Stimulated activated naive CD8-positive, alpha-beta T cell treated with anti-CD3 and anti-CD28 coated beads, Interleukin-15, Interleukin-2, amounts not matched to agents 100 ng/mL and 50 ng/mL, for 24 hours (primary cell): ENCODE results near the gene RNF31.

ENCODE experiments used
- H3K27ac Mint-ChIP-seq: one replicate; pipeline ENCODE4 v1.8.0; 2021; ENCODE audit warnings: mild to moderate bottlenecking, mixed read lengths
- H3K27me3 Mint-ChIP-seq: one replicate; pipeline ENCODE4 v1.8.0; 2021; ENCODE audit warnings: mixed read lengths
- H3K36me3 Mint-ChIP-seq: one replicate; pipeline ENCODE4 v1.8.0; 2021; ENCODE audit warnings: low read depth, mixed read lengths
- H3K4me1 Mint-ChIP-seq: one replicate; pipeline ENCODE4 v1.8.0; 2021; ENCODE audit warnings: low read depth, mixed read lengths
- H3K4me3 Mint-ChIP-seq: one replicate; pipeline ENCODE4 v1.8.0; 2021; ENCODE audit warnings: mild to moderate bottlenecking, mixed read lengths
- H3K9me3 Mint-ChIP-seq: one replicate; pipeline ENCODE4 v1.8.0; 2021; ENCODE audit warnings: mixed read lengths

RNF31 gene

GRCh38 chr14:24130380-24130716 lies 16.9 kb upstream of the RNF31 start, which contains the start of gene FITM1:
TSS of gene FITM1 (plus strand) at chr14:24130659. CDS start at chr14:24131564, 905 bp downstream.
- Mint-ChIP-seq H3K36me3 (no peaks in the 10 kb centered on the region), H3K4me3 (no peak within 1 kb of the TSS), H3K27me3 (no peaks in the 10 kb centered on the region), H3K27ac (peak within 1 kb of the TSS; percentile 33), H3K9me3 (no peaks in the 10 kb centered on the region), H3K4me1 (peaks cover 22% of the 10 kb centered on the region)

DNA sequence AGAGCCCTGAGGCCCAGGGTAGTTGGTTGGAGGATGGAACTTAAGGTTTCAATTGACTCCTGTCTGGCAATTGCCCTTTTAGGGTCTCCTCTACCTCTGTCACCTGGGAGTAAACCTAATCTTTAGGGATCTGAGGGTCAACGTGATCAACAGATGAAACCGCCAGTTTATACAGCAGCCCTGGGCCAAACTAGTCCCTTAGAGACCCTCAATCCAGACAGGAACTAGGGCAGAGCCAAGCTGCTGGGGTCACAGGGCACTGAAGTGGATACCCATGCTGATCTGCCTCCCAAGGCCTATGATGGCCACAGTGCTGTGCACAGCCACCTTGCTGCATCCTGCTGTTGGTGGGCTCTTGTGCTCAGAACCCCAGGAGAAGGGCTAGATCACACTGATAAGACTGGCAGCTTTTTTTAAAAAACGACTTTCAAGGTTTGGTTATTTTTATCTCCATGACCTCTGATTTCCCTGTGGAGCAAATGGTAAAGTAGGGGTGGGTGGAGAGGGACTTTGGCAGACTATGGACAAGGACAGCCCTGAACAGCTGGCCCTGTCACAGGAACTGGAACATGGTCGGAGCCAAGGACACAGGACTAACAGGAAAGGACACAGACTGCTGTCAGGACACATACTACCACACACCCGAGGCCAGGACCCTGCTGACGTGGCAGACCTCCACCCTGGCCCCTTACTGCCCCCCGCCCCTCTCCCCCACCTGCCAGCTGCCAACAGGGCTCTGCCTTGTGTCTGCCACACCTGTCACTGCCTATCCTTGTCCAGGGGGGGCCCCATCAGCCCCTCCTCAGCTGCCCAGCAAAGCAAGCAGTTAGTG lies 16.4 kb upstream of the RNF31 start:
- Mint-ChIP-seq H3K4me3 (no peak overlapping the region), H3K27ac (peak overlapping the region; percentile 33), H3K9me3 (no peaks in the 10 kb centered on the region)

DNA sequence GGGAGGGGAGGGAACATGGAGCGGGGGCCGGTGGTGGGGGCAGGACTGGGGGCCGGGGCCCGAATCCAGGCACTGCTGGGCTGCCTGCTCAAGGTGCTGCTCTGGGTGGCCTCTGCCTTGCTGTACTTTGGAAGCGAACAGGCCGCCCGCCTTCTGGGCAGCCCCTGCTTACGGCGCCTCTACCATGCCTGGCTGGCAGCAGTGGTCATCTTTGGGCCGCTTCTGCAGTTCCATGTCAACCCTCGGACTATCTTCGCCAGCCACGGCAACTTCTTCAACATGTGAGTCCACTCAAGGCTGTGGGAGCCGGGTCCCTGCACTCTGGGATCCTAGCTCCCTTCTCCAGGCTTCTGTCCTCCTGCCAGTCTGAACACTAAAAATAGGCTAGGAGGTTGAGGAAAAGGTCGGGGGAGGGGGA lies 15.7 kb upstream of the RNF31 start:
- Mint-ChIP-seq H3K4me3 (no peak overlapping the region), H3K27ac (peak overlapping the region; percentile 81), H3K9me3 (no peaks in the 10 kb centered on the region), H3K4me1 (peaks cover 27% of the 10 kb centered on the region), H3K36me3 (peaks cover under 1% of the 10 kb centered on the region), H3K27me3 (no peaks in the 10 kb centered on the region)

More for the DNA sequence above, 16.4 kb upstream of the RNF31 start:
- H3K36me3 Mint-ChIP-seq = no peaks in the 10 kb centered on the region
- H3K27me3 Mint-ChIP-seq = no peaks in the 10 kb centered on the region
- peaks cover 25% of the 10 kb centered on the region for H3K4me1 Mint-ChIP-seq

GRCh38 chr14:24132061-24132685 lies 15.1 kb upstream of the RNF31 start:
- Mint-ChIP-seq H3K4me1 (peaks cover 33% of the 10 kb centered on the region), H3K4me3 (no peak overlapping the region), H3K36me3 (peaks cover 7% of the 10 kb centered on the region), H3K9me3 (no peaks in the 10 kb centered on the region), H3K27me3 (no peaks in the 10 kb centered on the region), H3K27ac (peak overlapping the region; percentile 82)

DNA sequence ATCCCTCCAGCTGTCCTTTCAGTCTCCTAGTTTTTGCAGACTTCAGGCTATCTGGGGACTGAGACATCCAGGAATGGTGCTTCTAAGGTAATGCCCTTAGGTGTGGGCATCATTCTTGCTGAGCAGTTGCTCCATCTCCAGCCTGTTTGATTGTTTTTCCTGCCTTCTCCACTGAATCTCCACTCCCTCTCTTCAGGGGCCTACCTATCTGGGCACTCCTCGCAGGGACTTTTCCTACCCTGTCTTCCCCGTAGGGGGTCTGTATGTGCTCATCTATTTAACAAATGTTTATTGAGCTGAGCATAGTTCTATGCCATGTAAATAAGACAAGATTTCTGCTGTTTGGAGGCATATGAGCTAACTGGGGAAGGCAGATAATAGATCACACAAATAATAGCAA lies 14.3 kb upstream of the RNF31 start:
- Mint-ChIP-seq H3K27ac (peak overlapping the region; percentile 82), H3K4me1 (peaks cover 39% of the 10 kb centered on the region), H3K36me3 (peaks cover 15% of the 10 kb centered on the region), H3K27me3 (no peaks in the 10 kb centered on the region), H3K9me3 (no peaks in the 10 kb centered on the region), H3K4me3 (no peak overlapping the region)

GRCh38 chr14:24133735-24134134 lies 13.6 kb upstream of the RNF31 start:
- H3K27ac Mint-ChIP-seq = no peak overlapping the region

GRCh38 chr14:24135584-24135833 lies 11.8 kb upstream of the RNF31 start:
- no peaks in the 10 kb centered on the region for H3K27me3 Mint-ChIP-seq
- no peaks in the 10 kb centered on the region for H3K9me3 Mint-ChIP-seq
- H3K4me1 Mint-ChIP-seq = peaks cover 59% of the 10 kb centered on the region
- H3K4me3 Mint-ChIP-seq = peak overlapping the region; percentile 95
- peak overlapping the region; percentile 80 for H3K27ac Mint-ChIP-seq
- peaks cover 38% of the 10 kb centered on the region for H3K36me3 Mint-ChIP-seq

More at GRCh38 chr14:24133735-24134134, 13.6 kb upstream of the RNF31 start:
- Mint-ChIP-seq H3K9me3 (no peaks in the 10 kb centered on the region), H3K27me3 (no peaks in the 10 kb centered on the region), H3K4me3 (no peak overlapping the region), H3K36me3 (peaks cover 23% of the 10 kb centered on the region), H3K4me1 (peaks cover 46% of the 10 kb centered on the region)

GRCh38 chr14:24135834-24136683 lies 11.2 kb upstream of the RNF31 start, which contains the start of gene PSME1:
TSS of gene PSME1 (plus strand) at chr14:24136194. CDS start at chr14:24136263, 69 bp downstream.
- peaks cover 59% of the 10 kb centered on the region for H3K4me1 Mint-ChIP-seq
- peaks cover 43% of the 10 kb centered on the region for H3K36me3 Mint-ChIP-seq
- H3K4me3 Mint-ChIP-seq = peak within 1 kb of the TSS; percentile 95
- peak within 1 kb of the TSS; percentile 96 for H3K27ac Mint-ChIP-seq
- H3K27me3 Mint-ChIP-seq = no peaks in the 10 kb centered on the region
- no peaks in the 10 kb centered on the region for H3K9me3 Mint-ChIP-seq

DNA sequence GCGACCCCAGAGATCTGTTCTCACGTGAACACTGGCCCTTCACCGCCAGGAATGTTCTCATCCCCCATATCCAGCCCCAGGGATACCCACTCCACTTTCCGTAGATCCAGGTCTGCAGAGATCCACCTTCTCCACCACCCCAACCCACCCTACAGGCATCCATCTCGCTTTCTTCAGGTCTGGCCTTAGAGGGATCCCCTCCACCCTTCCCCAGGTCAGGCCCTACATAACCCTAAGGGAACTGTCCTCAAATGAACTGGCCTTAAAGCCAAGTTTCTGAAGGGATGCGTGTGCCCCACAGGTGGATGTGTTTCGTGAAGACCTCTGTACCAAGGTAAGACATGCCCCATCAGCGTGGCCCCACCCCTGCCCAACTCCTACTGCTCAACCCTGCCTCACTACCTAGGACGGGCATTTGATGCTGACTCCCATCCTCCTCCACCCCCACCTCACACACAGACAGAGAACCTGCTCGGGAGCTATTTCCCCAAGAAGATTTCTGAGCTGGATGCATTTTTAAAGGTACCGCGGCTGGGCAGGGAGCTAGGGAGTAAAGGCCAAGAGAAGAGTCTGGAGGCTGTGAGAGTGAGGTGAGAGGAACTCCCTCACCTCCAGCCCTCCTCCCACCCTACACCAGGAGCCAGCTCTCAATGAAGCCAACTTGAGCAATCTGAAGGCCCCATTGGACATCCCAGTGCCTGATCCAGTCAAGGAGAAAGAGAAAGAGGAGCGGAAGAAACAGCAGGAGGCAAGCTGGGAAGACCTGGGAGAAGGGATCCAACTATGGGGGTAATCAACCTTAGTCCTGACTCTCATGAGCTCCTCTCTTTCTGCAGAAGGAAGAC lies 10.4 kb upstream of the RNF31 start:
- H3K4me3 Mint-ChIP-seq = peak overlapping the region; percentile 95
- H3K27ac Mint-ChIP-seq = peak overlapping the region; percentile 96
- peaks cover 60% of the 10 kb centered on the region for H3K4me1 Mint-ChIP-seq
- H3K27me3 Mint-ChIP-seq = no peaks in the 10 kb centered on the region
- peaks cover 44% of the 10 kb centered on the region for H3K36me3 Mint-ChIP-seq
- H3K9me3 Mint-ChIP-seq = no peaks in the 10 kb centered on the region

GRCh38 chr14:24137529-24138395 lies 9.5 kb upstream of the RNF31 start:
- Mint-ChIP-seq H3K4me1 (peaks cover 58% of the 10 kb centered on the region), H3K27ac (peak overlapping the region; percentile 96), H3K4me3 (peak overlapping the region; percentile 95), H3K9me3 (no peaks in the 10 kb centered on the region), H3K36me3 (peaks cover 48% of the 10 kb centered on the region), H3K27me3 (no peaks in the 10 kb centered on the region)

DNA sequence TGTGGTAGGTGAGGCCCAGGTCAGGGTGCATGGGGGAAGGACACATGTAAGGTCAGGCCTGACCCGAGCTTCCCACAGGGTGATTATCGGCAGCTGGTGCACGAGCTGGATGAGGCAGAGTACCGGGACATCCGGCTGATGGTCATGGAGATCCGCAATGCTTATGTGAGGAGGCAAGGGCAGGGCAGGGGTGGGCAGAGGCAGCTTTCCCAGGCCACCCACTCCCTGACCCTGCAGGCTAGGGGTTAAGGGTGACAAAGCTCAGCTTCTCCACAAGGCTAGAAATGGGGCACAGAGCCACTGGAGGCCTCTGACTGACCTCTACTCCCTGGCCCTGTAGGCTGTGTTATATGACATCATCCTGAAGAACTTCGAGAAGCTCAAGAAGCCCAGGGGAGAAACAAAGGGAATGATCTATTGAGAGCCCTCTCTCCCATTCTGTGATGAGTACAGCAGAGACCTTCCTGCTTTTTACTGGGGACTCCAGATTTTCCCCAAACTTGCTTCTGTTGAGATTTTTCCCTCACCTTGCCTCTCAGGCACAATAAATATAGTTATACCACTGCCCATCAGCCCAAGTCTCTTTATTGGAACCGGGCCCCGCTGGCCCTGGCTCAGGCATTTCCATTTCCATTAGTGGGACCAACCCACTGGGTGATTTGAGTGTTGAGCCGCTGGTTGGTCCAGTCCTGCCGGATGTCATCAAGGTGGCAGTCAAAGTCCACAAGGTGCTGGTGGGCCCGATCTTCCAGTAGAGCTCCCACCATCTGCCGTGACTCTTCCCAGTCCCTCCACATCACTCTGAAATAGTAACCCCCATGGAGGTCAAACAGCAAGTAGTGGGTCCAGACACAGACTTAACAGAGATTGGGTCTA lies 8.7 kb upstream of the RNF31 start:
- Mint-ChIP-seq H3K27ac (peak overlapping the region; percentile 72), H3K27me3 (no peaks in the 10 kb centered on the region), H3K9me3 (no peaks in the 10 kb centered on the region), H3K4me3 (peak overlapping the region; percentile 98), H3K4me1 (peaks cover 62% of the 10 kb centered on the region), H3K36me3 (peaks cover 57% of the 10 kb centered on the region)

GRCh38 chr14:24139272-24139934 lies 7.9 kb upstream of the RNF31 start:
- peaks cover 67% of the 10 kb centered on the region for H3K4me1 Mint-ChIP-seq
- H3K36me3 Mint-ChIP-seq = peaks cover 62% of the 10 kb centered on the region
- peak overlapping the region; percentile 98 for H3K4me3 Mint-ChIP-seq
- H3K9me3 Mint-ChIP-seq = no peaks in the 10 kb centered on the region
- peak overlapping the region; percentile 72 for H3K27ac Mint-ChIP-seq
- no peaks in the 10 kb centered on the region for H3K27me3 Mint-ChIP-seq
